ENCODE data around the gene VSIG2. TPM values are rescaled to one million over a fixed set of nuclear protein-coding genes. Genes with fewer than 3 reads are reported as not detected.

Gene VSIG2
- total and polyA plus RNA-seq, 9 donors = 0.30 to 27.1 (median 1.2) TPM; not detected in 1

GRCh38 chr11:124712392-124712791 lies 39.7 kb downstream of the VSIG2 start:
- DNase-seq = no peak
- Histone ChIP-seq H3K9me3 (peaks cover 0 to 6% of the 10 kb centered on the region in 2 donors), H3K4me1 (ENCODE audit: insufficient read depth) (no peaks in the 10 kb centered on the region), H3K27ac (no peak overlapping the region), H3K36me3 (no peaks in the 10 kb centered on the region), H3K4me3 (no peak overlapping the region), H3K27me3 (no peaks in the 10 kb centered on the region)
- WGBS, 3 donors = 73 to 82% (median 77%) methylated on average over 3 of the region's 3 CpGs
- intact Hi-C loops (cut with DNase I) = no loop called here
- TF ChIP-seq CTCF (IDR thresholded peaks at IDR 0.05) = no peak
- no peak for TF ChIP-seq POLR2A (IDR thresholded peaks at IDR 0.05)
- no peak for TF ChIP-seq EP300 (IDR thresholded peaks at IDR 0.05)

DNA sequence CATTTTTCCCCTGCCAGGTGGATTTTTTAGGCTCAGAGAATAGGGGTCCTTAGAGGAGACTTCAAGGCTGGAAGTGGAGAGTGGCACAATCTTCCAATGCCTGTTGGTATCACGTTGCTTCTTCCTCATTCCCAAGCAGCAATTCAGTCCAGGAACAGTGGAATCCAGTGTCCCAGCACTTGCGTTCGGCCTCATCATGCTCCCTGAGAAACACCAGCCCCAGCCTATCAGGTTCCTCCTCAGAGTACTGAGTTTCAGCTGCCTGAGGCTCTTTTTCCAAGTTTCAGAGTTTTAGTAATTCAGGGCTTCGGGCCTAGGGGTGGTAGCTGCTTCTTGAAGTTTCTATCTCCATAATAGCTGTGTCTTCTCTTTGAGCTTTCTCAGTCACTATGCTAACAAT lies 44.2 kb downstream of the VSIG2 start:
- no peaks in the 10 kb centered on the region for H3K36me3 ChIP-seq
- intact Hi-C loops (cut with DNase I) = no loop called here
- no peak overlapping the region for H3K27ac ChIP-seq
- no peaks in the 10 kb centered on the region for H3K4me1 ChIP-seq (ENCODE audit: insufficient read depth)
- TF ChIP-seq POLR2A (IDR thresholded peaks at IDR 0.05) (no peak), CTCF (IDR thresholded peaks at IDR 0.05) (no peak), EP300 (IDR thresholded peaks at IDR 0.05) (no peak)
- H3K27me3 ChIP-seq = no peaks in the 10 kb centered on the region
- no peak overlapping the region for H3K4me3 ChIP-seq
- peaks cover 0 to 6% of the 10 kb centered on the region in 2 donors for H3K9me3 ChIP-seq
- WGBS, 3 donors = 78 to 84% (median 83%) methylated on average over 4 of the region's 4 CpGs
- no peak for DNase-seq

DNA sequence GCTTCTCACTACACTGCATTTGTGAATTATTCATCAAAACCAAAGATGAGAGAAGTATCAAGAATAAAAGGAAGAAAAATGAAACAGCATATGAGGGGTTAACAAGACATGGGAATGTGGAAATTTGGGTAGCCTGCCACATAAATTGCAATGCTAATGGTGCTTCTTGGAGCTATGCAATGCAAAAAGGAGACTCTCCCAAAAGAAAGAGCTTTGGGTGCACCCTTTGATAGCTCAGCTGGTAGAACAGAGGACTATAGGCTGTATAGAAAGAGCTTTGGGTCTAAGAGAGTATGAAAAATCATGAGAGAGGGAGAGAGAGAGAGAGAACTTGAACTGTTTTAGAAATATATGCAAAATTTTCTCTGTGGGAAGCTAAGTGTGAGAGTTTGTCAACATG lies 52.0 kb downstream of the VSIG2 start:
- Histone ChIP-seq H3K4me3 (no peak overlapping the region), H3K9me3 (no peaks in the 10 kb centered on the region), H3K36me3 (no peaks in the 10 kb centered on the region), H3K4me1 (ENCODE audit: insufficient read depth) (no peaks in the 10 kb centered on the region), H3K27me3 (no peaks in the 10 kb centered on the region), H3K27ac (no peak overlapping the region)
- TF ChIP-seq CTCF (IDR thresholded peaks at IDR 0.05) (no peak), POLR2A (IDR thresholded peaks at IDR 0.05) (no peak), EP300 (IDR thresholded peaks at IDR 0.05) (no peak)
- intact Hi-C loops (cut with DNase I) = no loop called here
- no peak for DNase-seq

GRCh38 chr11:124699547-124699946 lies 52.5 kb downstream of the VSIG2 start:
- intact Hi-C loops (cut with DNase I) = no loop called here
- H3K27me3 ChIP-seq = no peaks in the 10 kb centered on the region
- H3K4me3 ChIP-seq = no peak overlapping the region
- no peaks in the 10 kb centered on the region for H3K9me3 ChIP-seq
- 65 to 80% (median 69%) methylated on average over 1 of the region's 1 CpG for WGBS, 3 donors
- no peaks in the 10 kb centered on the region for H3K36me3 ChIP-seq
- H3K4me1 ChIP-seq (ENCODE audit: insufficient read depth) = no peaks in the 10 kb centered on the region
- DNase-seq = no peak
- TF ChIP-seq POLR2A (IDR thresholded peaks at IDR 0.05) (no peak), EP300 (IDR thresholded peaks at IDR 0.05) (no peak), CTCF (IDR thresholded peaks at IDR 0.05) (no peak)
- H3K27ac ChIP-seq = no peak overlapping the region

Other genes with a start within 250 kb of the VSIG2 start
- not detected for gene OR8B12, start 208.6 kb downstream of the VSIG2 start, total RNA-seq
- gene OR8B12, start 208.6 kb downstream of the VSIG2 start, polyA plus RNA-seq = not detected
- gene OR8A1, start 182.3 kb downstream of the VSIG2 start, total RNA-seq = not detected
- not detected for gene OR8A1, start 182.3 kb downstream of the VSIG2 start, polyA plus RNA-seq
- not detected for gene PANX3, start 140.8 kb downstream of the VSIG2 start, total RNA-seq
- gene PANX3, start 140.8 kb downstream of the VSIG2 start, polyA plus RNA-seq = not detected
- gene TBRG1, start 129.4 kb downstream of the VSIG2 start, total RNA-seq = 10 to 100 TPM; 15.0 to 41.4 (median 24.2) TPM
- gene TBRG1, start 129.4 kb downstream of the VSIG2 start, polyA plus RNA-seq = 10 to 100 TPM; 20.4 to 27.4 TPM
- gene SIAE, start 78.5 kb downstream of the VSIG2 start, total RNA-seq = 10 to 100 TPM in 3 of 7 donors, 1 to 10 TPM in 4; 2.3 to 14.7 (median 8.1) TPM
- gene SIAE, start 78.5 kb downstream of the VSIG2 start, polyA plus RNA-seq = 10 to 100 TPM in 1 of 2 donors, 1 to 10 TPM in 1; 5.1 to 18.8 TPM
- 10 to 100 TPM in 1 of 7 donors, 1 to 10 TPM in 6; 1.3 to 30.1 (median 3.0) TPM for gene SPA17, start 78.4 kb downstream of the VSIG2 start, total RNA-seq
- gene SPA17, start 78.4 kb downstream of the VSIG2 start, polyA plus RNA-seq = 10 to 100 TPM in 1 of 2 donors, 1 to 10 TPM in 1; 2.3 to 10.4 TPM
- 1 to 10 TPM in 6 of 7 donors, not detected in 1; 1.1 to 7.0 (median 4.2) TPM for gene NRGN, start 12.3 kb downstream of the VSIG2 start, total RNA-seq
- gene NRGN, start 12.3 kb downstream of the VSIG2 start, polyA plus RNA-seq = 1 to 10 TPM; 3.3 to 5.1 TPM
- 10 to 100 TPM in 4 of 7 donors, 1 to 10 TPM in 3; 7.3 to 28.4 (median 11.2) TPM for gene ESAM, start 10.0 kb upstream of the VSIG2 start, total RNA-seq
- 10 to 100 TPM; 40.7 to 46.6 TPM for gene ESAM, start 10.0 kb upstream of the VSIG2 start, polyA plus RNA-seq
- 10 to 100 TPM; 14.8 to 19.4 (median 17.1) TPM for gene MSANTD2, start 48.2 kb upstream of the VSIG2 start, total RNA-seq
- gene MSANTD2, start 48.2 kb upstream of the VSIG2 start, polyA plus RNA-seq = 10 to 100 TPM in 1 of 2 donors, 1 to 10 TPM in 1; 9.9 to 16.7 TPM
- 10 to 100 TPM; 36.9 to 90.4 (median 56.7) TPM for gene ROBO3, start 113.2 kb upstream of the VSIG2 start, total RNA-seq
- 10 to 100 TPM; 15.2 to 62.8 TPM for gene ROBO3, start 113.2 kb upstream of the VSIG2 start, polyA plus RNA-seq
- gene ROBO4, start 145.6 kb upstream of the VSIG2 start, total RNA-seq = 10 to 100 TPM in 4 of 7 donors, 1 to 10 TPM in 3; 5.9 to 22.0 (median 10.0) TPM
- gene ROBO4, start 145.6 kb upstream of the VSIG2 start, polyA plus RNA-seq = 10 to 100 TPM in 1 of 2 donors, 1 to 10 TPM in 1; 7.8 to 12.0 TPM
- gene HEPN1, start 167.0 kb upstream of the VSIG2 start, total RNA-seq = under 1 TPM in 2 of 7 donors, not detected in 5; 0.24 to 0.48 TPM
- gene HEPN1, start 167.0 kb upstream of the VSIG2 start, polyA plus RNA-seq = not detected
- under 1 TPM in 2 of 7 donors, not detected in 5; 0.10 TPM for gene HEPACAM, start 183.8 kb upstream of the VSIG2 start, total RNA-seq
- gene HEPACAM, start 183.8 kb upstream of the VSIG2 start, polyA plus RNA-seq = under 1 TPM in 1 of 2 donors, not detected in 1; 0.13 TPM
- 1 to 10 TPM in 5 of 7 donors, under 1 TPM in 2; 0.87 to 1.9 (median 1.4) TPM for gene CCDC15, start 201.9 kb upstream of the VSIG2 start, total RNA-seq
- 1 to 10 TPM in 1 of 2 donors, under 1 TPM in 1; 0.82 to 1.1 TPM for gene CCDC15, start 201.9 kb upstream of the VSIG2 start, polyA plus RNA-seq